Gastroesophageal sphincter (tissue), 4 donors: Measurements from ENCODE around the gene IL18BP. TPM values are rescaled to one million over a fixed set of nuclear protein-coding genes. Genes with fewer than 3 reads are reported as not detected.

Experiments
- ATAC-seq: fragments of 150-250 bp; one replicate; pipeline ENCODE4 v1.9.1; 2016; ENCODE audit warnings: mild to moderate bottlenecking, moderate library complexity
- H3K27ac ChIP-seq, 4 donors: fragments of 200-600 bp; sonication (generic) in 3 of 4; 1 replicate in 3 of 4; 2 replicates in 1 of 4; pipeline ENCODE4 v1.5.1; 2016 to 2019
- H3K27me3 ChIP-seq: fragments of 200-600 bp; sonication (generic); one replicate; pipeline ENCODE4 v1.5.1; 2019
- H3K36me3 ChIP-seq, 2 donors: fragments of 200-600 bp; sonication (generic); one replicate each; pipeline ENCODE4 v1.5.1; 2019; ENCODE audit warnings: control low read depth in 1 of 2
- H3K4me1 ChIP-seq, 3 donors: fragments of 200-600 bp; sonication (generic); 1 replicate in 2 of 3; 2 replicates in 1 of 3; pipeline ENCODE4 v1.5.1; 2016 to 2019; ENCODE audit warnings: control low read depth in 2 of 3
- H3K4me3 ChIP-seq, 2 donors: fragments of 200-600 bp; sonication (generic); one replicate each; pipeline ENCODE4 v1.5.1; 2019; ENCODE audit warnings: mild to moderate bottlenecking in 1 of 2, moderate library complexity in 1 of 2
- H3K9me3 ChIP-seq, 3 donors: fragments of 200-600 bp; sonication (generic); one replicate each; pipeline ENCODE4 v1.5.1; 2017 to 2019; ENCODE audit warnings: control low read depth in 2 of 3
- CTCF ChIP-seq, 4 experiments: fragments of 200-600 bp in 2 of 4; fragments of 450-650 bp in 2 of 4; sonication (generic) in 1 of 4; IDR thresholded peaks; one replicate each; pipeline ENCODE4 v1.5.1; 2017 to 2019; ENCODE audit warnings: antibody characterized with exemption in 4 of 4, mild to moderate bottlenecking in 2 of 4, moderate library complexity in 2 of 4
- EP300 ChIP-seq: sonication (generic); formaldehyde crosslinking; IDR thresholded peaks from one replicate; pipeline ENCODE4 v1.6.1; 2017; ENCODE audit warnings: antibody characterized with exemption, mild to moderate bottlenecking
- POLR2A ChIP-seq, 2 donors: fragments of 450-650 bp; IDR thresholded peaks; one replicate each; pipeline ENCODE4 v1.6.1; 2017; ENCODE audit warnings: antibody characterized with exemption in 2 of 2, mild to moderate bottlenecking in 2 of 2, moderate library complexity in 1 of 2
- POLR2AphosphoS5 ChIP-seq: sonication (generic); formaldehyde crosslinking; IDR thresholded peaks from one replicate; pipeline ENCODE4 v1.6.1; 2017; ENCODE audit warnings: antibody characterized with exemption
- WGBS, 2 donors: methylation state at CpG; one replicate each; pipeline ENCODE4 v1.1.5; 2018; ENCODE audit warnings: low coverage in 1 of 2; 5-methylcytosine and 5-hydroxymethylcytosine counted together
- total RNA-seq, 4 donors: library from RNA; depleted of rRNA; stranded (reverse); fragments of >200 nt; gene quantifications; one replicate each; pipeline ENCODE4 v1.1.0, GENCODE V29; 2016

IL18BP gene
- total RNA-seq, 4 donors from 2014 or later = 2.5 to 8.9 (median 6.7) TPM

GRCh38 chr11:72012897-72013721 is 14.4 kb downstream of the IL18BP start:
- 20 to 49% methylated on average over 5 to 19 of the region's 33 CpGs for WGBS, 2 donors
- Histone ChIP-seq H3K27me3 (no peaks in the 10 kb centered on the region), H3K27ac (peak overlapping the region in 3 of 4 donors; percentile 58 to 71 (median 66)), H3K36me3 (peaks cover 0 to 100% of the 10 kb centered on the region in 2 donors), H3K9me3 (no peaks in the 10 kb centered on the region), H3K4me1 (peaks cover 4 to 57% (median 29%) of the 10 kb centered on the region in 3 donors), H3K4me3 (no peak overlapping the region)
- peak; percentile 82 for ATAC-seq
- TF ChIP-seq POLR2A (IDR thresholded peaks at IDR 0.05) = no peak
- peak; percentile 55 for TF ChIP-seq POLR2AphosphoS5
- TF ChIP-seq CTCF (IDR thresholded peaks at IDR 0.05) = peak in 3 of 4 experiments; percentile 7 to 34 (median 23)

- Histone ChIP-seq H3K4me3 (no peak overlapping the region), H3K4me1 (peaks cover 4 to 57% (median 29%) of the 10 kb centered on the region in 3 donors), H3K36me3 (peaks cover under 1 to 100% of the 10 kb centered on the region in 2 donors), H3K27ac (peak overlapping the region in 3 of 4 donors; percentile 58 to 71 (median 66)), H3K27me3 (no peaks in the 10 kb centered on the region), H3K9me3 (no peaks in the 10 kb centered on the region)
- no peak for ATAC-seq
- TF ChIP-seq POLR2A (IDR thresholded peaks at IDR 0.05) (no peak), EP300 (no peak), POLR2AphosphoS5 (no peak), CTCF (IDR thresholded peaks at IDR 0.05) (no peak)
- 79 to 82% methylated on average over 9 to 16 of the region's 38 CpGs for WGBS, 2 donors
Measured at GRCh38 chr11:72013765-72014711, 15.3 kb downstream of the IL18BP start.

GRCh38 chr11:72014761-72015320 is 16.1 kb downstream of the IL18BP start:
- Histone ChIP-seq H3K36me3 (peaks cover 4 to 100% of the 10 kb centered on the region in 2 donors), H3K9me3 (no peaks in the 10 kb centered on the region), H3K4me3 (no peak overlapping the region), H3K4me1 (peaks cover 4 to 57% (median 29%) of the 10 kb centered on the region in 3 donors), H3K27ac (peak overlapping the region in 3 of 4 donors; percentile 44 to 71 (median 58)), H3K27me3 (no peaks in the 10 kb centered on the region)
- ATAC-seq = no peak
- 83 to 88% methylated on average over 10 to 12 of the region's 16 CpGs for WGBS, 2 donors
- TF ChIP-seq CTCF (IDR thresholded peaks at IDR 0.05) (no peak), EP300 (no peak), POLR2A (IDR thresholded peaks at IDR 0.05) (no peak), POLR2AphosphoS5 (no peak)

- H3K27ac ChIP-seq = peak overlapping the region in 2 of 4 donors; percentile 58 to 71
- H3K27me3 ChIP-seq = no peaks in the 10 kb centered on the region
- H3K4me3 ChIP-seq = no peak overlapping the region
- TF ChIP-seq POLR2A (IDR thresholded peaks at IDR 0.05) (no peak), CTCF (IDR thresholded peaks at IDR 0.05) (peak in 2 of 4 experiments; percentile 16 to 38)
- no peak for ATAC-seq
- no peaks in the 10 kb centered on the region for H3K9me3 ChIP-seq
- 93% methylated on average over 5 of the region's 10 CpGs; no CpG with 5 or more reads in 1 of the 2 donors for WGBS, 2 donors
- peaks cover 4 to 100% of the 10 kb centered on the region in 2 donors for H3K36me3 ChIP-seq
- peaks cover 4 to 55% (median 29%) of the 10 kb centered on the region in 3 donors for H3K4me1 ChIP-seq
Measured at GRCh38 chr11:72015511-72016061, 16.9 kb downstream of the IL18BP start.
